ENCODE results near the gene OLA1.

DNA sequence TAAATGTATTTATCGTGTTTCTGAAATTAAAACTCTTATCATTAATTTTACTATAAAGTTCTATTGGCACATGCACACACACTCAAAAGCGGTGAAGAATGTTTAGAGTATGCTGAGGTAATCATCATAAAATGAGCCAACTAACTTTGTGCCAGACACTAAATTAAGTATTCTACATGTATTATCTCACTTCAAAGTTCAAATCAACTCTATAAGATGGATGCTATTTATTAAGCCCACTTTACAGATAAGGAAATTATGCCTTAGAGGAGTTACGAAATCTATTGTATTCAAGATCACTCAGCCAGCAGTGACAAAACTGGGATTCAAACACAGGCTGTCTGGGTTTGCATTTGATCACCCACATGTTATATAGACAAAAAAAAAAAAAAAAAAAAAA is 24.9 kb downstream of the OLA1 start:
- TF ChIP-seq, protein P1, sequence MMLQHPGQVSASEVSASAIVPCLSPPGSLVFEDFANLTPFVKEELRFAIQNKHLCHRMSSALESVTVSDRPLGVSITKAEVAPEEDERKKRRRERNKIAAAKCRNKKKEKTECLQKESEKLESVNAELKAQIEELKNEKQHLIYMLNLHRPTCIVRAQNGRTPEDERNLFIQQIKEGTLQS (CRISPR knock-in tag; conservative IDR thresholded peaks at IDR 0.05): no peak
- TF ChIP-seq, protein P2, sequence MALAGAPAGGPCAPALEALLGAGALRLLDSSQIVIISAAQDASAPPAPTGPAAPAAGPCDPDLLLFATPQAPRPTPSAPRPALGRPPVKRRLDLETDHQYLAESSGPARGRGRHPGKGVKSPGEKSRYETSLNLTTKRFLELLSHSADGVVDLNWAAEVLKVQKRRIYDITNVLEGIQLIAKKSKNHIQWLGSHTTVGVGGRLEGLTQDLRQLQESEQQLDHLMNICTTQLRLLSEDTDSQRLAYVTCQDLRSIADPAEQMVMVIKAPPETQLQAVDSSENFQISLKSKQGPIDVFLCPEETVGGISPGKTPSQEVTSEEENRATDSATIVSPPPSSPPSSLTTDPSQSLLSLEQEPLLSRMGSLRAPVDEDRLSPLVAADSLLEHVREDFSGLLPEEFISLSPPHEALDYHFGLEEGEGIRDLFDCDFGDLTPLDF (CRISPR knock-in tag; IDR thresholded peaks at IDR 0.05): no peak
- TF ChIP-seq, protein P3, sequence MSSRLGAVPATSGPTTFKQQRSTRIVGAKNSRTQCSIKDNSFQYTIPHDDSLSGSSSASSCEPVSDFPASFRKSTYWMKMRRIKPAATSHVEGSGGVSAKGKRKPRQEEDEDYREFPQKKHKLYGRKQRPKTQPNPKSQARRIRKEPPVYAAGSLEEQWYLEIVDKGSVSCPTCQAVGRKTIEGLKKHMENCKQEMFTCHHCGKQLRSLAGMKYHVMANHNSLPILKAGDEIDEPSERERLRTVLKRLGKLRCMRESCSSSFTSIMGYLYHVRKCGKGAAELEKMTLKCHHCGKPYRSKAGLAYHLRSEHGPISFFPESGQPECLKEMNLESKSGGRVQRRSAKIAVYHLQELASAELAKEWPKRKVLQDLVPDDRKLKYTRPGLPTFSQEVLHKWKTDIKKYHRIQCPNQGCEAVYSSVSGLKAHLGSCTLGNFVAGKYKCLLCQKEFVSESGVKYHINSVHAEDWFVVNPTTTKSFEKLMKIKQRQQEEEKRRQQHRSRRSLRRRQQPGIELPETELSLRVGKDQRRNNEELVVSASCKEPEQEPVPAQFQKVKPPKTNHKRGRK (CRISPR knock-in tag; IDR thresholded peaks at IDR 0.05; ENCODE audit: borderline replicate concordance): no peak
- TF ChIP-seq, protein P4, sequence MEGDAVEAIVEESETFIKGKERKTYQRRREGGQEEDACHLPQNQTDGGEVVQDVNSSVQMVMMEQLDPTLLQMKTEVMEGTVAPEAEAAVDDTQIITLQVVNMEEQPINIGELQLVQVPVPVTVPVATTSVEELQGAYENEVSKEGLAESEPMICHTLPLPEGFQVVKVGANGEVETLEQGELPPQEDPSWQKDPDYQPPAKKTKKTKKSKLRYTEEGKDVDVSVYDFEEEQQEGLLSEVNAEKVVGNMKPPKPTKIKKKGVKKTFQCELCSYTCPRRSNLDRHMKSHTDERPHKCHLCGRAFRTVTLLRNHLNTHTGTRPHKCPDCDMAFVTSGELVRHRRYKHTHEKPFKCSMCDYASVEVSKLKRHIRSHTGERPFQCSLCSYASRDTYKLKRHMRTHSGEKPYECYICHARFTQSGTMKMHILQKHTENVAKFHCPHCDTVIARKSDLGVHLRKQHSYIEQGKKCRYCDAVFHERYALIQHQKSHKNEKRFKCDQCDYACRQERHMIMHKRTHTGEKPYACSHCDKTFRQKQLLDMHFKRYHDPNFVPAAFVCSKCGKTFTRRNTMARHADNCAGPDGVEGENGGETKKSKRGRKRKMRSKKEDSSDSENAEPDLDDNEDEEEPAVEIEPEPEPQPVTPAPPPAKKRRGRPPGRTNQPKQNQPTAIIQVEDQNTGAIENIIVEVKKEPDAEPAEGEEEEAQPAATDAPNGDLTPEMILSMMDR (IDR thresholded peaks at IDR 0.05): no peak
- no peak for TF ChIP-seq CBFB (CRISPR knock-in tag; IDR thresholded peaks at IDR 0.05; ENCODE audit: low read depth)
- TF ChIP-seq ESRRA (CRISPR knock-in tag; IDR thresholded peaks at IDR 0.05; ENCODE audit: borderline replicate concordance): no peak
- no peak for TF ChIP-seq ZNF423 (CRISPR knock-in tag; IDR thresholded peaks at IDR 0.05)
- no peak for TF ChIP-seq HMGA2 (CRISPR knock-in tag; IDR thresholded peaks at IDR 0.05)
- TF ChIP-seq, protein P5, sequence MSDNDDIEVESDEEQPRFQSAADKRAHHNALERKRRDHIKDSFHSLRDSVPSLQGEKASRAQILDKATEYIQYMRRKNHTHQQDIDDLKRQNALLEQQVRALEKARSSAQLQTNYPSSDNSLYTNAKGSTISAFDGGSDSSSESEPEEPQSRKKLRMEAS (CRISPR knock-in tag; IDR thresholded peaks at IDR 0.05): no peak
- TF ChIP-seq, protein P6, sequence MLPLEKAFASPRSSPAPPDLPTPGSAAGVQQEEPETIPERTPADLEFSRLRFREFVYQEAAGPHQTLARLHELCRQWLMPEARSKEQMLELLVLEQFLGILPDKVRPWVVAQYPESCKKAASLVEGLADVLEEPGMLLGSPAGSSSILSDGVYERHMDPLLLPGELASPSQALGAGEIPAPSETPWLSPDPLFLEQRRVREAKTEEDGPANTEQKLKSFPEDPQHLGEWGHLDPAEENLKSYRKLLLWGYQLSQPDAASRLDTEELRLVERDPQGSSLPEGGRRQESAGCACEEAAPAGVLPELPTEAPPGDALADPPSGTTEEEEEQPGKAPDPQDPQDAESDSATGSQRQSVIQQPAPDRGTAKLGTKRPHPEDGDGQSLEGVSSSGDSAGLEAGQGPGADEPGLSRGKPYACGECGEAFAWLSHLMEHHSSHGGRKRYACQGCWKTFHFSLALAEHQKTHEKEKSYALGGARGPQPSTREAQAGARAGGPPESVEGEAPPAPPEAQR (CRISPR knock-in tag; IDR thresholded peaks at IDR 0.05): no peak
- TF ChIP-seq, protein P7, sequence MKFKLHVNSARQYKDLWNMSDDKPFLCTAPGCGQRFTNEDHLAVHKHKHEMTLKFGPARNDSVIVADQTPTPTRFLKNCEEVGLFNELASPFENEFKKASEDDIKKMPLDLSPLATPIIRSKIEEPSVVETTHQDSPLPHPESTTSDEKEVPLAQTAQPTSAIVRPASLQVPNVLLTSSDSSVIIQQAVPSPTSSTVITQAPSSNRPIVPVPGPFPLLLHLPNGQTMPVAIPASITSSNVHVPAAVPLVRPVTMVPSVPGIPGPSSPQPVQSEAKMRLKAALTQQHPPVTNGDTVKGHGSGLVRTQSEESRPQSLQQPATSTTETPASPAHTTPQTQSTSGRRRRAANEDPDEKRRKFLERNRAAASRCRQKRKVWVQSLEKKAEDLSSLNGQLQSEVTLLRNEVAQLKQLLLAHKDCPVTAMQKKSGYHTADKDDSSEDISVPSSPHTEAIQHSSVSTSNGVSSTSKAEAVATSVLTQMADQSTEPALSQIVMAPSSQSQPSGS (CRISPR knock-in tag; IDR thresholded peaks at IDR 0.05; ENCODE audit: borderline replicate concordance, low read depth): no peak

Measured in WTC11 (cell line).